Stimulated activated CD4-positive, alpha-beta T cell treated with anti-CD3 and anti-CD28 coated beads, Interleukin-4, amount 100 ng/mL, for 1 hour (primary cell): ENCODE results near the gene EPHA5.

Source experiments
- DNase-seq: peaks from one replicate; pipeline ENCODE4 v3.0.0-alpha.2; 2020

EPHA5 gene

DNA sequence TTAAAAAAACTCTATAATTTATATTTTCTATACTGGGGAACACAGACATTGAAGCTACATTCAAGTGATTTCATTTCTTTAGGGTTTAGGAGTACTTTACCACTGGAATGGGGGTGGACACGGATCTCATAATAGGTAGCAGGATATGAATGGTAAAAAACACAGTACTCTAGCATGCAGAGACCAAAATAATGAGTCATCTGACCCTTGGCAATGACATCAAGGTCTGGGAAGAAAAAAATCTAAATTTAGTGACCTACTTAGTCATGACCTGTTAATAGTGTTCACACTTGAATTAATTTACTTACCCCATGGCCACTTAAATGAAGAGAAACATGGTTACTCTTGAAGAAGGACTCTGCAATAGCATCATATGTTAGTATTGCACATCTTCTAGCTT lies 187.9 kb downstream of the EPHA5 start:
- no peak for DNase-seq

DNA sequence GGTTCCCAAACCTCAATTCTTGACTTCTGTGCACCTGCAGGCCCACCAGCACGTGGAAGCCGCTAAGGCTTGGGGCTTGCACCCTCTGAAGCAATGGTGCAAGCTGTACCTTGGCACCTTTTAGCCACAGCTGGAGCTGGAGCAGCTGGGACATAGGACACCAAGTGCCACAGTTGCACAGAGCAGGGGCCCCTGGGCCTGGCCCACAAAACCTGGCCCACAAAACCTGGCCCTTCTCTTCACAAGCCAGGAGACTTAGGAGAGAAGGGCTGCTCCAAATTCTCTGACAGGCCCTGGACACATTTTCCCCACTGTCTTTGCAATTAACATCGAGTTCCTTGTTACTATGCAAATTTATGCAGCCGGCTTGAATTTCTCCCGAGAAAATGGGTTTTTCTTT lies 197.8 kb downstream of the EPHA5 start:
- no peak for DNase-seq

GRCh38 chr4:65467068-65467680 lies 203.1 kb downstream of the EPHA5 start:
- no peak for DNase-seq

- no peak for DNase-seq
These were observed 208.5 kb downstream of the EPHA5 start for GRCh38 chr4:65461781-65462180.

DNA sequence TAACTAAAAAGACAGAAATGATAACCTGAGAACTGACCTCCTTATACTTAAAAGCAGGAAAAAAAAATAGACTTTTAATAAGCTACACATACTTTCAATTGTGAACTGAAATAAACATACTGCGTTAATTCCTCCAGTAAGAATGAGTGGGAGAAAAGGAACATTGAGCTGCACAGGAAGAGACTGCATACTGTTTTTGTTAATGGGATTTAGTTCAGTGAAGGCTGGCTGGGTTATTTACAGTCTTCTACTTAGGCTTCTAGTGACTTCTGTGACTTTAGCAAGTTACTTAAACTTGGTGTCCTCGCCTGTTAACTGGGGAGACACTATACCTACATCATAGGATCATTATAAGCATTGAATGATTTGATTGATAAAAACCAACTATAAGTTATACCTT lies 213.3 kb downstream of the EPHA5 start:
- no peak for DNase-seq

- DNase-seq, result no peak
These were observed 213.7 kb downstream of the EPHA5 start for GRCh38 chr4:65456579-65456978.

- DNase-seq, result no peak
These were observed 216.9 kb downstream of the EPHA5 start for GRCh38 chr4:65453398-65453797.

DNA sequence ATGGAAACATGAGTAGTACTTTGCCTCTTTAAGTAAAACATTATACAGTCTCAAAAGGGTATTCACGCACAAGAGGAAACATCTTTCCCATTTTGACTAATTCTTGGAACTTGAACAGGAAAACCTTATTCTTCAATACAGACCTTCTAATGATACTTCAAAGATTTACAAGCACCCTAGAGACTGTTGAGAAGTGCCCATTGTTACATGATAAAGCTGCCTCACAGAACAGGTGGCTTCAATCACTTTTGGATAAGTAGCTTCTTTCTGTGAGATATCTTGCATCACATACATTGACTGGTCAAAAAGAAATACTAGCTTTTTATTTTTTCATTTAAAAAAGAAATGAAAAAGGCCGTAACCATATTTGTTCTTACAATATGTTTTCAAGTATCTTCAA lies 219.4 kb downstream of the EPHA5 start:
- DNase-seq, result no peak

GRCh38 chr4:65437102-65437501 lies 233.2 kb downstream of the EPHA5 start:
- DNase-seq, result no peak

DNA sequence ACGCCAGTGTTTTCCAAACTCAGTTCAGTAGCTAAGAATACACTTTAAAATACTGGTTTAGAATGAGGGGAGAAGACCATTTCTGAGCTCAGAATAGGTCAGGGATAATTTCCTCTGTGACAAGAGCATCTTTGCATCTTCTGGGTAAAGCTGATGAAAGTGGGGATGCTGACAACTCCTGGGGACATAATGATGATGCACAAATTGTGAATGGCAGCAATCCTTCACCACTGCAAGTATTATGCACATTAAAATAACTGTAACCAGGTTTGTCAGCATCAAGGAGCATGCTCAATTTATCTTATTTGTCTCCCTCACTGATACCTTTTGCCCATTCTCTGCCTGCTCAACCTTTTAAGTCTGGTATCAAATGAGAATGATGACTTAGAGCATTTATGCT lies 248.2 kb downstream of the EPHA5 start:
- no peak for DNase-seq

DNA sequence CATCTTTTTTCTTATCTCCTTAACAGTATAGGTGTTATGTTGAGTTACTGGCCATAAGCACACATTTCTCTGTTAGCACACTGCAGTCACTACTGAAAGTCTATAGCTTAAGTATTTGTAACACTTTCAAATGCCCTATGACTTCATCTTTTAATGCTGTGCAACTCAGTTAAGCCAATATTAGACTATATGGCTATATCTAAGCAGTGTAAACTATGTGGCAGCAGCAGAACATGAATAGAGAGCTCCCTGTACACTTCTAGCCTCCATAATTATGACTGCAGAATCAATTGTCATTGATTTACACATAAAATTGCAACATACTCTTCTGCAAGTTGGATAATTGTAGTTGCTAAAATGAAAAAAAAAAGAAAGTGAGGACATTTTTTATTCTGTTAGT lies 250.3 kb downstream of the EPHA5 start:
- DNase-seq, result no peak

- no peak for DNase-seq
These were observed 253.4 kb downstream of the EPHA5 start for GRCh38 chr4:65416891-65417290.

- DNase-seq, result no peak
These were observed 262.8 kb downstream of the EPHA5 start for GRCh38 chr4:65407483-65407882.

DNA sequence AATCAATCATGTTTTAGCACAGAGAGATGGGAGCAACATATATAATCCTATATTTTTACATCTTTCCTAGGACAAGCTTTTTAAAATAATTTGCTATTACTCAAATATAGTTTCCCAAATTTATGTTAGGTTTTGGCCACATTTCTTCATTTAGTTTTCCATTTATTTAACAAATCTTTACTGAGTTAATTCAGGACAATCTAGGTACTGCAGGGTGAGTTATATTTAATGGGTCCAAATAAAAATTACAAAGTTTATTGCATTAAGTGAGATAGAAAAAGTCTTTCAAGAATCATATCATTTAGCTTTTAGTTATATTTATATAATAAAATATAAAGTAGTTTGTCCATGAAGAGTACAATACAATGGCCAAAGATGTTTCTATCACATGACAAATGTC lies 269.2 kb downstream of the EPHA5 start:
- DNase-seq, result no peak

DNA sequence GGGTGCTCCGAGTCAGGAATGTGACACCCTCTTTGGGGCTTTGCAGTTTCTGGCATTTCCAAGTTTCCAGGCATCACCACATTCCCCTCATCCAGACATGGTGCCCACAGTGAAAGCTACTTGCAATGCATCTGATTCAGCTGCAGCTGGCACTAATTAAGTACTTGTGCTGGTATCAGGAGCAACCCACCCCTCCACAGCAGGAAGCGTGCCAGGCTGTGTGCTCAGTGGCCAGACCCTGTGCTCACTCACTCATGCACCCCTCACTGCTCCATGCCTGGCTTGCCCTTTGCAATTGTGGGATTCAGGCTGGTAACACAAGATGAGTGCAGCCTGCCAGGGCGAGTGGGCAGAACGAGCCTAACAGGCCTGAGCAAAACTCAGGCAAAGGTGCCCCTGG lies 271.2 kb downstream of the EPHA5 start:
- DNase-seq, result no peak

DNA sequence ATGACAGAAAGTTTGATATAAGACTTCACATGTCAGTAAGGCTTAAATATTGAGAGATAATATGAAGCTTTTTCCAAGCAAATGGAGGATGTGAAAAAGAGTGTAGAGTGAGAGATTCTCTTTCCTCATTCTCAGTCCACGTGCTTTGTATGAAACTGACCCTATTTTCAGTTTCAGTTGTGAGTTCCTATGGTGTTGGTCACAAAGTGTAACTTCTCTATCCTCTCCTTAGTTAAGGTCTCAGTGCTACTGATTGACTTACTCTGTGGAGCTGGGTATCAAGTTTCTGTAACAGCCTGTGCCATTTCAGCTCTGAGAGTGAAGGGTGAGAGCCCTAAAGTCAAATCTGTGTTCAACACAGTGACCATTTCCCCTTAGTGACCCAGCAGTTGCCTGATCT lies 277.2 kb downstream of the EPHA5 start:
- DNase-seq, result no peak

- no peak for DNase-seq
These were observed 277.8 kb downstream of the EPHA5 start for GRCh38 chr4:65392488-65392887.

GRCh38 chr4:65391814-65392213 lies 278.5 kb downstream of the EPHA5 start:
- no peak for DNase-seq

DNA sequence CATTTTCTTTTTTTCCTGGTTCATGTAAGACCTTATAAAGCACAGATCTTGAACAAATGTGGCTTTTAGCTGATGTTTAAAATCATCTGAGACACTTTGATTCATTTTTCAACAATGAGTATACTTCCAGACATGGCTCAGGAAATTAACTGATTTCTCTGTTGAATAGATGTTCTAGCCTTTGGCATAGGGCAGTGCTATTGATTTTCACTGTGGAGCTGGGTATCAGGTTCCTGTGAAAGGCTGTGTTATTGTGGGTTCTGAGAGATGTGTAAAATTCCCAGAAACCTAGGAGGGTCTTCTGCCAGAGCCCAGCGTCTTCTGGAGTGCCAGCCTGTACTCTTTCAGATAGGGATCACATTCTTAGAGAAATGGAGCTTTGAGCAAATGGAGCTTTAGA lies 278.9 kb downstream of the EPHA5 start:
- DNase-seq, result no peak

GRCh38 chr4:65386927-65387326 lies 283.4 kb downstream of the EPHA5 start:
- no peak for DNase-seq

DNA sequence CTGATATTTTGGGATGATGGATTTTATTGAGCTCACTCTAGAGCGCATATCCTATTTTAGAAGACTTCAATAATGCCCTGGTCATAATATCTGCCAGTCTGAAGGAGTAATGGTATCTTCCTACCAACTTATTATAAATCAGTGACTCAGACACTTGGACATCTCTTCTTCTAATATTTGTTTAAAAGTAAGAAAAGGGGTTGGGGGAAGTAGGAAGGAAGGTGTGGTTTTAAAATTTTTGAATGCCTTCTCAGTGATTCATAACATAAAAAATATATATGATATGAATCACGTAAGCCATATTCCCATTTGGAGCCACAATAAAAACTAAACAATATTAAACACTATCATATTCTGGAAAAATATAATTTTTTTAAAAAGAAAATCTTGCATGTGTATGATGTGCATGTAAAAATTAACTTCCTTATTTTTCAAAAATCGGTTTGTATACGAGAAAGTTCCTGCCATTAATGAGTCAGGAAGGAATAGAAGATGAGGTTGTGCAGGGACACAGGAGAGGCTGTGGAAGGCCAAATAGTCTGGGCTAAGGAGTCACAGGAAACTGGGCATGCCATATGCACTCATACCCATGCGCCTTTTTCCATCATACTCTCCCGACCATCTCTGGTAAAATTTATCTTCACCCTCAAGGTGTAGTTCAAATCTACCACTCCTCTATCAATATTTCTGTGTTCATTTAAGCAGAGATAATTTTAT lies 286.5 kb downstream of the EPHA5 start:
- no peak for DNase-seq

- no peak for DNase-seq
These were observed 288.6 kb downstream of the EPHA5 start for GRCh38 chr4:65381648-65382047.

GRCh38 chr4:65370709-65371108 lies 299.6 kb downstream of the EPHA5 start:
- no peak for DNase-seq

- no peak for DNase-seq
These were observed 303.0 kb downstream of the EPHA5 start for GRCh38 chr4:65367306-65367705.

DNA sequence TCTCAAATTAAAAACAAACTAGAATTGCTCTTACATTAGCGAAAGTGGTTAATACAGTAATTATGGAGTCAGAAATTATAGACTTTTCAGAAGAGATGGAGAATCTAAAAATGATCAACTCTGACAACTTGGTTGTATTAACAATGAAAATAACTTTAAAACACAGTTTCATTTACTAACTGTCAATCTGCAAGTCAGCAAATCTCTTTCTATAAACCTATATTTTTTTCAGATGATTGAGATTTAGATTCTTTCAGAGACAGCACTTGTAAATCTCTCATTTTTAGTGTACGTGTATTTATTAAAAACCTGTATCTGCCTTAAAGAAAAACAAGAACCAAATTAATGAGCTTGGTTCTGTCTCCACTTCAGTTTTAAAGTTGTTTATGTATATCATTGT lies 311.4 kb downstream of the EPHA5 start:
- DNase-seq, result no peak
